Measurements from ENCODE around the gene SIX2. TPM values are rescaled to one million over a fixed set of nuclear protein-coding genes. Genes with fewer than 3 reads are reported as not detected.

The SIX2 gene
- total RNA-seq, 3 donors from 2014 or later (not counting 1 experiment from before 2014, with no cell fraction given) = not detected

DNA sequence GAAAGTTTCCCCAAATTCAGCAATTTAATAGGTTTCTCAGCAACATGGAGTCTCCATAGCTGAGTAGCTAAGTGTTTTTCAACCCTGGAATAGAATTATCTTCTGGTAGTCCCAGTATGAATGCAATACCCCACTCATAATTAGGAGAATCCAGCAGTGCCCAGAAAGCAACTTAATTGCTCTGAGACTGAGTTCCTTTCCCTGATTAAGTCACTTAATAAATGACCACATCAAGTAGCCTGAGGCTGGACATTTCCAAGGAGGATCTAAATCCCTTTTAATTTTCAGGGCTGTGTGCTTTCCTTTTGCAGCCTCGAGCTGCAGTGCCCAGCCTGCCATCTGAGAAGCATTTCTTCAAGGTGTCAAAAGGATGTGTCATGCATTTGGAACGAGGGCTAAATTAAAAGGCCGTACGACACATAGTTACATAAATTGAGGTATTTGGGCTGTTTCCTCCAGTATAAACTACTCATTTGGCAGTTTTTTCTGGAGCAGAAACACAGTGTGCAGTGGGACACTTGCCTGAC is 17.7 kb upstream of the SIX2 start:
- Mint-ChIP-seq H3K36me3 (no peaks in the 10 kb centered on the region), H3K4me1 (no peaks in the 10 kb centered on the region), H3K27me3 (ENCODE audit: low read depth in 2 of 2) (peaks cover 17 to 20% of the 10 kb centered on the region in 2 donors), H3K4me3 (no peak overlapping the region), H3K9me3 (no peaks in the 10 kb centered on the region), H3K27ac (no peak overlapping the region)
- intact Hi-C loops (cut with micrococcal nuclease) = no loop called here
- Histone ChIP-seq H3K4me3 (ENCODE audit: low read length) (no peak overlapping the region), H3K27me3 (ENCODE audit: control insufficient read depth, insufficient read depth, low read length) (no peaks in the 10 kb centered on the region), H3K36me3 (ENCODE audit: control insufficient read depth, insufficient read depth, low read length) (no peaks in the 10 kb centered on the region), H3K27ac (ENCODE audit: low read length) (no peak overlapping the region), H3K9me3 (ENCODE audit: control insufficient read depth, insufficient read depth, low read length) (no peaks in the 10 kb centered on the region), H3K4me1 (ENCODE audit: control insufficient read depth, insufficient read depth, low read length) (no peaks in the 10 kb centered on the region)
- WGBS (ENCODE audit: insufficient coverage) = 82% methylated on average over 4 of the region's 4 CpGs
- TF ChIP-seq, protein P1, sequence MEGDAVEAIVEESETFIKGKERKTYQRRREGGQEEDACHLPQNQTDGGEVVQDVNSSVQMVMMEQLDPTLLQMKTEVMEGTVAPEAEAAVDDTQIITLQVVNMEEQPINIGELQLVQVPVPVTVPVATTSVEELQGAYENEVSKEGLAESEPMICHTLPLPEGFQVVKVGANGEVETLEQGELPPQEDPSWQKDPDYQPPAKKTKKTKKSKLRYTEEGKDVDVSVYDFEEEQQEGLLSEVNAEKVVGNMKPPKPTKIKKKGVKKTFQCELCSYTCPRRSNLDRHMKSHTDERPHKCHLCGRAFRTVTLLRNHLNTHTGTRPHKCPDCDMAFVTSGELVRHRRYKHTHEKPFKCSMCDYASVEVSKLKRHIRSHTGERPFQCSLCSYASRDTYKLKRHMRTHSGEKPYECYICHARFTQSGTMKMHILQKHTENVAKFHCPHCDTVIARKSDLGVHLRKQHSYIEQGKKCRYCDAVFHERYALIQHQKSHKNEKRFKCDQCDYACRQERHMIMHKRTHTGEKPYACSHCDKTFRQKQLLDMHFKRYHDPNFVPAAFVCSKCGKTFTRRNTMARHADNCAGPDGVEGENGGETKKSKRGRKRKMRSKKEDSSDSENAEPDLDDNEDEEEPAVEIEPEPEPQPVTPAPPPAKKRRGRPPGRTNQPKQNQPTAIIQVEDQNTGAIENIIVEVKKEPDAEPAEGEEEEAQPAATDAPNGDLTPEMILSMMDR (IDR thresholded peaks at IDR 0.05) = no peak
- DNase-seq (no peak), ATAC-seq (no peak)

DNA sequence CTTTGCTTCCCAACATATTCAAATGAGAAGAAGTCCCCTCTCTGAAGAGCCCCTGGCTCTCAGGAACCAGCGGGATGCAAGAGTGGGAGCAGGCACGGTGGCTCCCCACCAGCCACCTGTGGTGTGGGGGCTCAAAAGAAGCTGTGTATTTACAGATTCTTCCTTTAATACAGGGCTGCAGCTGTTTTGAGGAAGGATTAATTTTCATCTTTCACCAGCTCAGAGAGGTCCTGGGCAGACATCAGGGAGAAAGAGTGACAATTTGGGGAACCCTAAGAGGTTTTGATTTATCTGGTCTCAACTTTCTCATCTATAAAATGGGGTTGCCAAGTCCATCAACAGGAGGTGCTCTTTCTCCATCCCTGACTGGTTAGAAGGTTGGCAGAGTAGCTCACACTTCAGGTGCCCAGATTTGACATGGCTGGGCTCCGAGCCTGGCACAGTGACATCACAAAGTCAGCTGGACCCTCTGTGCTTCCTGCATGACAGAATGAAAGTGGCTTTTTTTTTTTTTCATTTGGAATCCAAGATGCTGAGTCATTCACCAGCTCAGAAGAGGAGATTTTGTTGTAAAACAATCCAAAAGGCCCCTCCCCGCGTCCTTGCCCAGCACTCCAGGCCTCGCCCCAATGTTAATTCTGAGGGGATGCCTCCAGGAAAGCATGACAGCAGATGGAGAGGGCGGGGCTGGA is 15.5 kb upstream of the SIX2 start:
- TF ChIP-seq, protein P1 (IDR thresholded peaks at IDR 0.05) = no peak
- no peak overlapping the region for H3K4me3 ChIP-seq (ENCODE audit: low read length)
- Mint-ChIP-seq H3K27me3 (ENCODE audit: low read depth in 2 of 2) (peaks cover 14 to 15% of the 10 kb centered on the region in 2 donors), H3K27ac (no peak overlapping the region), H3K36me3 (no peaks in the 10 kb centered on the region), H3K9me3 (no peaks in the 10 kb centered on the region), H3K4me3 (no peak overlapping the region), H3K4me1 (no peaks in the 10 kb centered on the region)
- no peaks in the 10 kb centered on the region for H3K4me1 ChIP-seq (ENCODE audit: control insufficient read depth, insufficient read depth, low read length)
- H3K9me3 ChIP-seq (ENCODE audit: control insufficient read depth, insufficient read depth, low read length) = no peaks in the 10 kb centered on the region
- intact Hi-C loops (cut with micrococcal nuclease) = no loop called here
- H3K27ac ChIP-seq (ENCODE audit: low read length) = no peak overlapping the region
- ATAC-seq (no peak), DNase-seq (no peak)
- H3K27me3 ChIP-seq (ENCODE audit: control insufficient read depth, insufficient read depth, low read length) = peaks cover 2% of the 10 kb centered on the region
- no peaks in the 10 kb centered on the region for H3K36me3 ChIP-seq (ENCODE audit: control insufficient read depth, insufficient read depth, low read length)
- WGBS (ENCODE audit: insufficient coverage) = 31% methylated on average over 5 of the region's 7 CpGs

DNA sequence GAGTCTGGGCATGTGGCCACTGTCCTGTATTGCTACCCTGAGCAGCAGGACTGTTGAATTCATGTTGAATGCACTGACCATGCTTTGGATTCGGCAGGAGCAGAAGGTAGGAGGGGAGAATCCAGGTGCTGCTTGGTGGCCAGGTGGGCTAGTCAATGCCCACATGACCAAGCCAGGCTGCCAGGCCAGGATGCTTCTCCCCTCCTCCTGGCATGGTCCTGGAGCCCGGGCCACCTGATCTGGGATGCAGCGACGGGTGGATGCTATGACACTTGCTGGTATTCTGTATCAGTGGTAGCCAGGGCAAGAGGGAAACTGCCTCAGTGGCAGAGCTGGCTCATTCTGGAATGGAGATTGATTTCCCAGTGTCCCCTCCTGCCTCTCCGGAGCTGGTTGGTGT is 14.8 kb upstream of the SIX2 start:
- no peak overlapping the region for H3K4me3 Mint-ChIP-seq
- Histone ChIP-seq H3K4me3 (ENCODE audit: low read length) (no peak overlapping the region), H3K27me3 (ENCODE audit: control insufficient read depth, insufficient read depth, low read length) (peaks cover 2% of the 10 kb centered on the region), H3K27ac (ENCODE audit: low read length) (no peak overlapping the region), H3K36me3 (ENCODE audit: control insufficient read depth, insufficient read depth, low read length) (no peaks in the 10 kb centered on the region), H3K9me3 (ENCODE audit: control insufficient read depth, insufficient read depth, low read length) (no peaks in the 10 kb centered on the region), H3K4me1 (ENCODE audit: control insufficient read depth, insufficient read depth, low read length) (no peaks in the 10 kb centered on the region)
- H3K27me3 Mint-ChIP-seq (ENCODE audit: low read depth in 2 of 2) = peaks cover 14 to 15% of the 10 kb centered on the region in 2 donors
- TF ChIP-seq, protein P1 (IDR thresholded peaks at IDR 0.05) = no peak
- no peaks in the 10 kb centered on the region for H3K36me3 Mint-ChIP-seq
- WGBS (ENCODE audit: insufficient coverage) = 95% methylated on average over 5 of the region's 5 CpGs
- H3K9me3 Mint-ChIP-seq = no peaks in the 10 kb centered on the region
- no peak overlapping the region for H3K27ac Mint-ChIP-seq
- intact Hi-C loops (cut with micrococcal nuclease) = no loop called here
- no peak for ATAC-seq
- H3K4me1 Mint-ChIP-seq = no peaks in the 10 kb centered on the region
- no peak for DNase-seq

DNA sequence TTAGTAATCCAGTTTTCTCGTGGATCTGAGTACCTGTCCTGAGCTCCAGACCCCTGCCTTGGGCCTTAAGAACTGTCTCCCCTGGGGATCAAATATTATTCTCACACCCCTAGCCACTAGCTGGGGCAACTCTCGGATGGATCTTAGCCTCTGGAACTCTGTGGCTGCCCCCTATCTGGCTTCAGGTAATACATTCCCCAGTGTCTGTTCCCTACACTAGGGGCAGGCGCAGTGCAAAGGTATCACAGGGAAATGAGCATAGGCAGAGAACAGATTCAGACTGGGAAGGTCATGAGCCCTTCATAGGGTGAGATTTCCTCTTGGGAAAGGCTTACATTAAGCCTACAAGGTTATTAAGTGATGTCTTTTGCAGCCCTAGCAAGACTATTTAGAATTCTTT is 11.2 kb upstream of the SIX2 start:
- Mint-ChIP-seq H3K9me3 (no peaks in the 10 kb centered on the region), H3K27ac (no peak overlapping the region), H3K36me3 (no peaks in the 10 kb centered on the region), H3K4me3 (no peak overlapping the region), H3K27me3 (ENCODE audit: low read depth in 2 of 2) (peaks cover 34% of the 10 kb centered on the region in 2 donors), H3K4me1 (no peaks in the 10 kb centered on the region)
- ATAC-seq = no peak
- Histone ChIP-seq H3K36me3 (ENCODE audit: control insufficient read depth, insufficient read depth, low read length) (no peaks in the 10 kb centered on the region), H3K27ac (ENCODE audit: low read length) (no peak overlapping the region), H3K9me3 (ENCODE audit: control insufficient read depth, insufficient read depth, low read length) (no peaks in the 10 kb centered on the region), H3K4me1 (ENCODE audit: control insufficient read depth, insufficient read depth, low read length) (no peaks in the 10 kb centered on the region), H3K4me3 (ENCODE audit: low read length) (no peak overlapping the region), H3K27me3 (ENCODE audit: control insufficient read depth, insufficient read depth, low read length) (peaks cover 4% of the 10 kb centered on the region)
- TF ChIP-seq, protein P1 (IDR thresholded peaks at IDR 0.05) = no peak
- intact Hi-C loops (cut with micrococcal nuclease) = no loop called here
- DNase-seq = no peak
- 82% methylated on average over 3 of the region's 3 CpGs for WGBS (ENCODE audit: insufficient coverage)
